WTC11 (cell line): ENCODE results near the gene VASH1.

Experiments
- CREB1 ChIP-seq: sonication (generic); formaldehyde crosslinking; IDR thresholded peaks from 2 replicates; pipeline ENCODE4 v1.8.0; 2023; ENCODE audit warnings: mild to moderate bottlenecking, missing genetic modification reagents
- ESRRA ChIP-seq: sonication (generic); formaldehyde crosslinking; IDR thresholded peaks from 2 replicates; pipeline ENCODE4 v1.8.1; 2022; ENCODE audit warnings: mild to moderate bottlenecking, missing genetic modification reagents, borderline replicate concordance
- JAZF1 ChIP-seq: fragments of 250-450 bp; sonication (Bioruptor Pico); IDR thresholded peaks from 2 replicates; pipeline ENCODE4 v1.9.0; 2021; ENCODE audit warnings: moderate library complexity, mild to moderate bottlenecking, inconsistent platforms
- NR2C2 ChIP-seq: sonication (generic); formaldehyde crosslinking; IDR thresholded peaks from 2 replicates; pipeline ENCODE4 v1.8.0; 2022; ENCODE audit warnings: mild to moderate bottlenecking, missing genetic modification reagents
- NR3C1 ChIP-seq: sonication (generic); formaldehyde crosslinking; conservative IDR thresholded peaks from 2 replicates; pipeline ENCODE4 v1.8.1; 2023; ENCODE audit warnings: low read depth, mild to moderate bottlenecking, missing genetic modification reagents
- SMAD3 ChIP-seq: sonication (generic); formaldehyde crosslinking; IDR thresholded peaks from 2 replicates; pipeline ENCODE4 v1.8.0; 2022; ENCODE audit warnings: missing genetic modification reagents, mild to moderate bottlenecking, borderline replicate concordance
- ZNF232 ChIP-seq: sonication (generic); formaldehyde crosslinking; IDR thresholded peaks from 2 replicates; pipeline ENCODE4 v1.8.0; 2022; ENCODE audit warnings: mild to moderate bottlenecking, missing genetic modification reagents
- TF ChIP-seq, protein P1 (sequence below): sonication (generic); formaldehyde crosslinking; IDR thresholded peaks from 2 replicates; pipeline ENCODE4 v1.8.1; 2023; ENCODE audit warnings: mild to moderate bottlenecking, missing genetic modification reagents, borderline replicate concordance
- TF ChIP-seq, protein P2 (sequence below): fragments of 200-600 bp; IDR thresholded peaks from 2 replicates; pipeline ENCODE4 v1.8.0; 2022; ENCODE audit warnings: antibody characterized with exemption
- TF ChIP-seq, protein P3 (sequence below): sonication (generic); formaldehyde crosslinking; IDR thresholded peaks from 2 replicates; pipeline ENCODE4 v1.8.0; 2022; ENCODE audit warnings: mild to moderate bottlenecking, missing genetic modification reagents
- TF ChIP-seq, protein P4 (sequence below): fragments of 250-450 bp; sonication (Bioruptor Pico); IDR thresholded peaks from 2 replicates; pipeline ENCODE4 v1.8.0; 2021; ENCODE audit warnings: mild to moderate bottlenecking
- TF ChIP-seq, protein P5 (sequence below): sonication (generic); formaldehyde crosslinking; IDR thresholded peaks from 2 replicates; pipeline ENCODE4 v1.8.1; 2022; ENCODE audit warnings: mild to moderate bottlenecking, moderate library complexity, missing genetic modification reagents
- TF ChIP-seq, protein P6 (sequence below): sonication (generic); formaldehyde crosslinking; IDR thresholded peaks from 2 replicates; pipeline ENCODE4 v1.8.1; 2023; ENCODE audit warnings: mild to moderate bottlenecking, missing genetic modification reagents, moderate library complexity
- TF ChIP-seq, protein P7 (sequence below): sonication (generic); formaldehyde crosslinking; IDR thresholded peaks from 2 replicates; pipeline ENCODE4 v1.8.0; 2023; ENCODE audit warnings: missing genetic modification reagents

DNA sequence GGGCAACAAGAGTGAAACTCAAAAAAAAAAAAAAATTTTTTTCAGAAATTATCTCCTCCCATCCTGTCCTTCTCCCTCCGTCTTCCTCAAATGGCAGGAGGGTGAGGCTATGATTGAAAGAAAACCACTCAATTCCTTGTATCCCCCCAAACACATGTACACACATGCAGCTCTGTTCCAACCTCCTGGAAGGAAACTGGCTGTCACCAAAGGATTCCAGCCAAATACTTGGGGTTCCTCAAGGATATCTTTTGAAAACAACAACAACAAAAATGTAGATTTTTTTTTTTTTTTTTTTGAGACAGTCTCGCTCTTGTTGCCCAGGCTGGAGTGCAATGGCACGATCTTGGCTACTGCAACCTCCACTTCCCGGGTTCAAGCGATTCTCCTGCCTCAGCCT lies 46.8 kb upstream of the VASH1 start:
- TF ChIP-seq, protein P1, sequence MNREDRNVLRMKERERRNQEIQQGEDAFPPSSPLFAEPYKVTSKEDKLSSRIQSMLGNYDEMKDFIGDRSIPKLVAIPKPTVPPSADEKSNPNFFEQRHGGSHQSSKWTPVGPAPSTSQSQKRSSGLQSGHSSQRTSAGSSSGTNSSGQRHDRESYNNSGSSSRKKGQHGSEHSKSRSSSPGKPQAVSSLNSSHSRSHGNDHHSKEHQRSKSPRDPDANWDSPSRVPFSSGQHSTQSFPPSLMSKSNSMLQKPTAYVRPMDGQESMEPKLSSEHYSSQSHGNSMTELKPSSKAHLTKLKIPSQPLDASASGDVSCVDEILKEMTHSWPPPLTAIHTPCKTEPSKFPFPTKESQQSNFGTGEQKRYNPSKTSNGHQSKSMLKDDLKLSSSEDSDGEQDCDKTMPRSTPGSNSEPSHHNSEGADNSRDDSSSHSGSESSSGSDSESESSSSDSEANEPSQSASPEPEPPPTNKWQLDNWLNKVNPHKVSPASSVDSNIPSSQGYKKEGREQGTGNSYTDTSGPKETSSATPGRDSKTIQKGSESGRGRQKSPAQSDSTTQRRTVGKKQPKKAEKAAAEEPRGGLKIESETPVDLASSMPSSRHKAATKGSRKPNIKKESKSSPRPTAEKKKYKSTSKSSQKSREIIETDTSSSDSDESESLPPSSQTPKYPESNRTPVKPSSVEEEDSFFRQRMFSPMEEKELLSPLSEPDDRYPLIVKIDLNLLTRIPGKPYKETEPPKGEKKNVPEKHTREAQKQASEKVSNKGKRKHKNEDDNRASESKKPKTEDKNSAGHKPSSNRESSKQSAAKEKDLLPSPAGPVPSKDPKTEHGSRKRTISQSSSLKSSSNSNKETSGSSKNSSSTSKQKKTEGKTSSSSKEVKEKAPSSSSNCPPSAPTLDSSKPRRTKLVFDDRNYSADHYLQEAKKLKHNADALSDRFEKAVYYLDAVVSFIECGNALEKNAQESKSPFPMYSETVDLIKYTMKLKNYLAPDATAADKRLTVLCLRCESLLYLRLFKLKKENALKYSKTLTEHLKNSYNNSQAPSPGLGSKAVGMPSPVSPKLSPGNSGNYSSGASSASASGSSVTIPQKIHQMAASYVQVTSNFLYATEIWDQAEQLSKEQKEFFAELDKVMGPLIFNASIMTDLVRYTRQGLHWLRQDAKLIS, result no peak
- TF ChIP-seq NR2C2 (no peak), ESRRA (CRISPR knock-in tag) (no peak), JAZF1 (CRISPR knock-in tag) (no peak), NR3C1 (CRISPR knock-in tag) (no peak), SMAD3 (CRISPR knock-in tag) (no peak), CREB1 (CRISPR knock-in tag) (no peak), ZNF232 (no peak)
- TF ChIP-seq, protein P2, sequence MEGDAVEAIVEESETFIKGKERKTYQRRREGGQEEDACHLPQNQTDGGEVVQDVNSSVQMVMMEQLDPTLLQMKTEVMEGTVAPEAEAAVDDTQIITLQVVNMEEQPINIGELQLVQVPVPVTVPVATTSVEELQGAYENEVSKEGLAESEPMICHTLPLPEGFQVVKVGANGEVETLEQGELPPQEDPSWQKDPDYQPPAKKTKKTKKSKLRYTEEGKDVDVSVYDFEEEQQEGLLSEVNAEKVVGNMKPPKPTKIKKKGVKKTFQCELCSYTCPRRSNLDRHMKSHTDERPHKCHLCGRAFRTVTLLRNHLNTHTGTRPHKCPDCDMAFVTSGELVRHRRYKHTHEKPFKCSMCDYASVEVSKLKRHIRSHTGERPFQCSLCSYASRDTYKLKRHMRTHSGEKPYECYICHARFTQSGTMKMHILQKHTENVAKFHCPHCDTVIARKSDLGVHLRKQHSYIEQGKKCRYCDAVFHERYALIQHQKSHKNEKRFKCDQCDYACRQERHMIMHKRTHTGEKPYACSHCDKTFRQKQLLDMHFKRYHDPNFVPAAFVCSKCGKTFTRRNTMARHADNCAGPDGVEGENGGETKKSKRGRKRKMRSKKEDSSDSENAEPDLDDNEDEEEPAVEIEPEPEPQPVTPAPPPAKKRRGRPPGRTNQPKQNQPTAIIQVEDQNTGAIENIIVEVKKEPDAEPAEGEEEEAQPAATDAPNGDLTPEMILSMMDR, result no peak
- TF ChIP-seq, protein P3, sequence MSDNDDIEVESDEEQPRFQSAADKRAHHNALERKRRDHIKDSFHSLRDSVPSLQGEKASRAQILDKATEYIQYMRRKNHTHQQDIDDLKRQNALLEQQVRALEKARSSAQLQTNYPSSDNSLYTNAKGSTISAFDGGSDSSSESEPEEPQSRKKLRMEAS (CRISPR knock-in tag), result no peak
- TF ChIP-seq, protein P4, sequence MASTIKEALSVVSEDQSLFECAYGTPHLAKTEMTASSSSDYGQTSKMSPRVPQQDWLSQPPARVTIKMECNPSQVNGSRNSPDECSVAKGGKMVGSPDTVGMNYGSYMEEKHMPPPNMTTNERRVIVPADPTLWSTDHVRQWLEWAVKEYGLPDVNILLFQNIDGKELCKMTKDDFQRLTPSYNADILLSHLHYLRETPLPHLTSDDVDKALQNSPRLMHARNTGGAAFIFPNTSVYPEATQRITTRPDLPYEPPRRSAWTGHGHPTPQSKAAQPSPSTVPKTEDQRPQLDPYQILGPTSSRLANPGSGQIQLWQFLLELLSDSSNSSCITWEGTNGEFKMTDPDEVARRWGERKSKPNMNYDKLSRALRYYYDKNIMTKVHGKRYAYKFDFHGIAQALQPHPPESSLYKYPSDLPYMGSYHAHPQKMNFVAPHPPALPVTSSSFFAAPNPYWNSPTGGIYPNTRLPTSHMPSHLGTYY, result no peak
- TF ChIP-seq, protein P5, sequence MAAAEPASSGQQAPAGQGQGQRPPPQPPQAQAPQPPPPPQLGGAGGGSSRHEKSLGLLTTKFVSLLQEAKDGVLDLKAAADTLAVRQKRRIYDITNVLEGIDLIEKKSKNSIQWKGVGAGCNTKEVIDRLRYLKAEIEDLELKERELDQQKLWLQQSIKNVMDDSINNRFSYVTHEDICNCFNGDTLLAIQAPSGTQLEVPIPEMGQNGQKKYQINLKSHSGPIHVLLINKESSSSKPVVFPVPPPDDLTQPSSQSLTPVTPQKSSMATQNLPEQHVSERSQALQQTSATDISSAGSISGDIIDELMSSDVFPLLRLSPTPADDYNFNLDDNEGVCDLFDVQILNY (CRISPR knock-in tag), result no peak
- TF ChIP-seq, protein P6, sequence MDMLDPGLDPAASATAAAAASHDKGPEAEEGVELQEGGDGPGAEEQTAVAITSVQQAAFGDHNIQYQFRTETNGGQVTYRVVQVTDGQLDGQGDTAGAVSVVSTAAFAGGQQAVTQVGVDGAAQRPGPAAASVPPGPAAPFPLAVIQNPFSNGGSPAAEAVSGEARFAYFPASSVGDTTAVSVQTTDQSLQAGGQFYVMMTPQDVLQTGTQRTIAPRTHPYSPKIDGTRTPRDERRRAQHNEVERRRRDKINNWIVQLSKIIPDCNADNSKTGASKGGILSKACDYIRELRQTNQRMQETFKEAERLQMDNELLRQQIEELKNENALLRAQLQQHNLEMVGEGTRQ (CRISPR knock-in tag), result no peak
- TF ChIP-seq, protein P7, sequence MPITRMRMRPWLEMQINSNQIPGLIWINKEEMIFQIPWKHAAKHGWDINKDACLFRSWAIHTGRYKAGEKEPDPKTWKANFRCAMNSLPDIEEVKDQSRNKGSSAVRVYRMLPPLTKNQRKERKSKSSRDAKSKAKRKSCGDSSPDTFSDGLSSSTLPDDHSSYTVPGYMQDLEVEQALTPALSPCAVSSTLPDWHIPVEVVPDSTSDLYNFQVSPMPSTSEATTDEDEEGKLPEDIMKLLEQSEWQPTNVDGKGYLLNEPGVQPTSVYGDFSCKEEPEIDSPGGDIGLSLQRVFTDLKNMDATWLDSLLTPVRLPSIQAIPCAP (CRISPR knock-in tag), result no peak
